Right lobe of liver (tissue), 4 donors: Measurements from ENCODE around the gene ARID3B.

Experiments
- POLR2A ChIP-seq: fragments of 450-650 bp; IDR thresholded peaks from one replicate; pipeline ENCODE4 v1.6.1; 2017; ENCODE audit warnings: antibody characterized with exemption, mild to moderate bottlenecking
- TF ChIP-seq, protein P1 (sequence below), 4 donors: fragments of 200-600 bp in 3 of 4; fragments of 450-650 bp in 1 of 4; IDR thresholded peaks; one replicate each; pipeline versions ENCODE4 v1.5.1 to v1.8.0; 2016 to 2022; ENCODE audit warnings: antibody characterized with exemption in 4 of 4, mild to moderate bottlenecking in 2 of 4
- donor health status: DM: no; HTN: no; CAD: no.
- donor health status: DM: no; HTN: no; CAD: no.
- donor health status: DM: no; HTN: yes; CAD: no.

GRCh38 chr15:74593122-74593521 lies 52.1 kb downstream of the ARID3B start:
- TF ChIP-seq, protein P1, sequence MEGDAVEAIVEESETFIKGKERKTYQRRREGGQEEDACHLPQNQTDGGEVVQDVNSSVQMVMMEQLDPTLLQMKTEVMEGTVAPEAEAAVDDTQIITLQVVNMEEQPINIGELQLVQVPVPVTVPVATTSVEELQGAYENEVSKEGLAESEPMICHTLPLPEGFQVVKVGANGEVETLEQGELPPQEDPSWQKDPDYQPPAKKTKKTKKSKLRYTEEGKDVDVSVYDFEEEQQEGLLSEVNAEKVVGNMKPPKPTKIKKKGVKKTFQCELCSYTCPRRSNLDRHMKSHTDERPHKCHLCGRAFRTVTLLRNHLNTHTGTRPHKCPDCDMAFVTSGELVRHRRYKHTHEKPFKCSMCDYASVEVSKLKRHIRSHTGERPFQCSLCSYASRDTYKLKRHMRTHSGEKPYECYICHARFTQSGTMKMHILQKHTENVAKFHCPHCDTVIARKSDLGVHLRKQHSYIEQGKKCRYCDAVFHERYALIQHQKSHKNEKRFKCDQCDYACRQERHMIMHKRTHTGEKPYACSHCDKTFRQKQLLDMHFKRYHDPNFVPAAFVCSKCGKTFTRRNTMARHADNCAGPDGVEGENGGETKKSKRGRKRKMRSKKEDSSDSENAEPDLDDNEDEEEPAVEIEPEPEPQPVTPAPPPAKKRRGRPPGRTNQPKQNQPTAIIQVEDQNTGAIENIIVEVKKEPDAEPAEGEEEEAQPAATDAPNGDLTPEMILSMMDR (IDR thresholded peaks at IDR 0.05): no peak
- TF ChIP-seq POLR2A: no peak
